CD4-positive, alpha-beta memory T cell (primary cell): ENCODE data around the gene TC2N. TPM values are rescaled to one million over a fixed set of nuclear protein-coding genes. Genes with fewer than 3 reads are reported as not detected.

ENCODE experiments used
- CTCF ChIA-PET: fragments of 350-600 bp; sonication (Branson Sonifier 250); formaldehyde crosslinking; loops from one replicate; lab custom pipeline; 2021; ENCODE audit warnings: inconsistent platforms; ENCODE audit not compliant: partially characterized antibody; lab: Charles Lee
- POLR2A ChIA-PET: fragments of 350-600 bp; sonication (Branson Sonifier 250); formaldehyde crosslinking; loops from one replicate; lab custom pipeline; 2021; ENCODE audit not compliant: partially characterized antibody; lab: Charles Lee
- DNase-seq, 5 donors: peaks; one replicate each; pipeline versions ENCODE4 v3.0.0 to v3.0.0-alpha.2; 2020 to 2022; ENCODE audit warnings: mixed read lengths in 1 of 5
- H3K27ac ChIP-seq: one replicate; pipeline ENCODE4 v1.7.0; 2013; ENCODE audit warnings: low read depth, low read length
- H3K27me3 ChIP-seq: 2 replicates; pipeline ENCODE4 v1.7.0; 2013; ENCODE audit warnings: mild to moderate bottlenecking, low read length, moderate library complexity; ENCODE audit not compliant: insufficient read depth
- H3K36me3 ChIP-seq: 2 replicates; pipeline ENCODE4 v1.7.0; 2013; ENCODE audit warnings: mild to moderate bottlenecking, low read length, moderate library complexity; ENCODE audit not compliant: insufficient read depth
- H3K4me1 ChIP-seq: 2 replicates; pipeline ENCODE4 v1.7.0; 2013; ENCODE audit warnings: mild to moderate bottlenecking, low read length, moderate library complexity; ENCODE audit not compliant: insufficient read depth
- H3K4me3 ChIP-seq, 2 donors: one replicate each; pipeline ENCODE4 v1.7.0; 2013; ENCODE audit warnings: low read length in 2 of 2, mild to moderate bottlenecking in 1 of 2
- H3K9me3 ChIP-seq, 2 donors: one replicate each; pipeline ENCODE4 v1.7.0; 2013; ENCODE audit warnings: low read length in 2 of 2, control low read depth in 1 of 2; ENCODE audit not compliant: control insufficient read depth in 1 of 2
- H3K27ac Mint-ChIP-seq, 7 donors: one replicate each; pipeline ENCODE4 v1.8.0; 2020 to 2021; ENCODE audit warnings: mixed read lengths in 7 of 7, mild to moderate bottlenecking in 6 of 7, inconsistent platforms in 3 of 7, moderate library complexity in 3 of 7
- H3K27me3 Mint-ChIP-seq, 2 donors: one replicate each; pipeline ENCODE4 v1.8.0; 2020 to 2021; ENCODE audit warnings: mixed read lengths in 2 of 2
- H3K36me3 Mint-ChIP-seq, 2 donors: one replicate each; pipeline ENCODE4 v1.8.0; 2020 to 2021; ENCODE audit warnings: mixed read lengths in 2 of 2, inconsistent platforms in 1 of 2, mild to moderate bottlenecking in 1 of 2
- H3K4me1 Mint-ChIP-seq, 4 donors: one replicate each; pipeline ENCODE4 v1.8.0; 2020 to 2021; ENCODE audit warnings: mixed read lengths in 4 of 4, mild to moderate bottlenecking in 1 of 4
- H3K4me3 Mint-ChIP-seq, 8 donors: one replicate each; pipeline ENCODE4 v1.8.0; 2020 to 2021; ENCODE audit warnings: mixed read lengths in 8 of 8, mild to moderate bottlenecking in 7 of 8, moderate library complexity in 6 of 8, inconsistent platforms in 3 of 8
- H3K9me3 Mint-ChIP-seq, 8 donors: one replicate each; pipeline ENCODE4 v1.8.0; 2020 to 2021; ENCODE audit warnings: mixed read lengths in 8 of 8, mild to moderate bottlenecking in 5 of 8, inconsistent platforms in 3 of 8, moderate library complexity in 1 of 8
- intact Hi-C: fragments of 100-400 bp; cut with micrococcal nuclease; formaldehyde crosslinking; loops from one replicate; pipeline ENCODE4 v1.15.1; 2023
- polyA plus RNA-seq, 2 donors: library from polyadenylated mRNA; unstranded; fragments of 300-500 nt; fragmentation: Illumina TruSeq; gene quantifications; one replicate each; pipeline ENCODE4 v1.2.3, GENCODE V29; 2021
- total RNA-seq, 2 experiments: library from RNA; stranded (reverse); gene quantifications; one replicate each; pipeline ENCODE4 v1.2.3, GENCODE V29; 2021

The TC2N gene
- total and polyA plus RNA-seq, 4 experiments from 2014 or later: 234 to 325 (median 291) TPM

DNA sequence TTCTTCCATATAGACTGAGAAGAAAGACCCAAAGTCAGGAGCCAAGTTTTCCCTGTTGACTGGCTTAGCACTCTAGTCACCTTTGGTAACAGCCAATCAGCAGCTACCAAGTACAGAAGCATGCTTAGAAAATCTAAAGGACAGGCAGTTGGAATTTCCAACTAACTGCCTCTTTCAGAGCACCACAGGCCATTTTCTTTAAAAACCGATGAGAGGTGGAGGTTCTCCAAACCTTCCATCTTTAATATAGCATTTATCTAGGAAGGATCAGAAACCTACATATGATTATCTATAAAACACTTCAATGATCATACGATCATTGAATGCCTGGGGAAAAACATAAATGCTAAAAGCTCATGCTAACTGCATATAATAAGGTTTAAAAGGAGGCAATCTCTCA is 135.3 kb downstream of the TC2N start, which contains the start of gene CATSPERB:
CATSPERB (minus strand) TSS at position 101 of the 400 bp plus-strand sequence. CDS start 2,607 bp downstream, outside the sequence.
- no peaks in the 10 kb centered on the region for H3K27me3 ChIP-seq
- POLR2A ChIA-PET: no interaction called here
- no peak within 1 kb of the TSS for H3K4me3 ChIP-seq
- CTCF ChIA-PET: interaction anchor here (1.3 kb wide), 1 partner anchor 179 kb away, joined by 3 read pairs; no protein-coding TSS in a partner anchor
- Mint-ChIP-seq H3K4me1 (no peaks in the 10 kb centered on the region), H3K27ac (peak within 1 kb of the TSS in 1 of 7 donors; percentile 14), H3K27me3 (no peaks in the 10 kb centered on the region), H3K36me3 (peaks cover 0 to 13% of the 10 kb centered on the region in 2 donors), H3K9me3 (no peaks in the 10 kb centered on the region), H3K4me3 (no peak within 1 kb of the TSS)
- H3K36me3 ChIP-seq: no peaks in the 10 kb centered on the region
- H3K9me3 ChIP-seq: no peaks in the 10 kb centered on the region
- H3K27ac ChIP-seq: no peak within 1 kb of the TSS
- H3K4me1 ChIP-seq: no peaks in the 10 kb centered on the region
- intact Hi-C loops: no loop called here
- DNase-seq: no peak

DNA sequence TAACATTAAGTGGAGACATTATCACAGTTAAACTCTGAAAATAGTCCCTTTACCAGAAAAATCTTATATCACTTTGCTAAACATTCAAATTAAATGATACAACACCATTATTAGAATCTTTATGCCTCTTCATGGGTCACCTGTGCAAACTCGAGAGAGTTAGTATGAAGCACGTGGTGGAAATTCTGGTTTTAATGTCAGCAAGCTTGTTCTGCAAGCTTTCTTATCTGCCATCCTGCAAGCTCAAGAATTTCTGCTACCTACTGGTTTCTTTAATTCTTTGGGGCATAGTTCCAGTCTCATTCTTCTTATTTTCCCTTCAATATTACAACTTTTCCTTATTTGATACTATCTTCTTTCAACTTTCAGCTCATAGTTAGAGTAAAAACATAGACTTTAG is 136.3 kb downstream of the TC2N start:
- Histone ChIP-seq H3K27ac (no peak overlapping the region), H3K9me3 (no peaks in the 10 kb centered on the region), H3K27me3 (no peaks in the 10 kb centered on the region), H3K4me3 (no peak overlapping the region), H3K36me3 (no peaks in the 10 kb centered on the region), H3K4me1 (no peaks in the 10 kb centered on the region)
- intact Hi-C loops: no loop called here
- no peaks in the 10 kb centered on the region for H3K4me1 Mint-ChIP-seq
- POLR2A ChIA-PET: no interaction called here
- no peaks in the 10 kb centered on the region for H3K27me3 Mint-ChIP-seq
- no peaks in the 10 kb centered on the region for H3K9me3 Mint-ChIP-seq
- DNase-seq: no peak
- no peak overlapping the region for H3K27ac Mint-ChIP-seq
- CTCF ChIA-PET: interaction anchor here (1.3 kb wide), 1 partner anchor 180 kb away, joined by 3 read pairs; no protein-coding TSS in a partner anchor
- peaks cover 0 to 5% of the 10 kb centered on the region in 2 donors for H3K36me3 Mint-ChIP-seq
- no peak overlapping the region for H3K4me3 Mint-ChIP-seq

DNA sequence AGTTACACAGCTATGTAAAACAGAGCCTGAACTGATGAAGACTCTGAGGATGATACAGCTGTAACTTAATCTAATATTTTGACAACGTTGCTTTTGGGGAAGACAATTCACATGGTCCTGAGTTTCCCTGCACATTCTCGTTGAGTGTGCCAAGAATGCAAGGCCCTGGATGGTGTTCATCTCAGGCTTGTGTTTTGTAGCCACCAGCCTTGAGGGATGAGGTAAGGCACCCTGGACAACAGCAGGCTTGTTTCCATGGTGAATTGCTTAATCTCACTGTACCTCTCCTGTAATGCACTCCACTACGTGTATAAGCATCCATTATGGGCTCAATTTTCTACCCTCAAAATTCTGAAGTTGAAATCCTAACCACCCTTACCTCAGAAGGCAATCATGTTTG is 137.6 kb downstream of the TC2N start:
- intact Hi-C loops: no loop called here
- H3K27me3 Mint-ChIP-seq: no peaks in the 10 kb centered on the region
- no peaks in the 10 kb centered on the region for H3K9me3 ChIP-seq
- H3K36me3 Mint-ChIP-seq: no peaks in the 10 kb centered on the region
- H3K4me1 Mint-ChIP-seq: no peaks in the 10 kb centered on the region
- no peak overlapping the region for H3K27ac ChIP-seq
- no peak overlapping the region for H3K27ac Mint-ChIP-seq
- no peaks in the 10 kb centered on the region for H3K27me3 ChIP-seq
- CTCF ChIA-PET: no interaction called here
- no peak for DNase-seq
- no peak overlapping the region for H3K4me3 ChIP-seq
- POLR2A ChIA-PET: no interaction called here
- H3K9me3 Mint-ChIP-seq: no peaks in the 10 kb centered on the region
- H3K4me1 ChIP-seq: no peaks in the 10 kb centered on the region
- no peak overlapping the region for H3K4me3 Mint-ChIP-seq
- H3K36me3 ChIP-seq: no peaks in the 10 kb centered on the region

Other genes starting within 250 kb of the TC2N start
- 1 to 10 TPM; 6.0 to 6.7 TPM for gene CATSPERB, start 135.4 kb downstream of the TC2N start, total RNA-seq
- gene CATSPERB, start 135.4 kb downstream of the TC2N start, polyA plus RNA-seq: 1 to 10 TPM; 1.2 to 1.4 TPM
- gene FBLN5, start 80.2 kb upstream of the TC2N start, total RNA-seq: 1 to 10 TPM; 7.9 to 8.0 TPM
- gene FBLN5, start 80.2 kb upstream of the TC2N start, polyA plus RNA-seq: 10 to 100 TPM; 23.7 TPM
- 10 to 100 TPM; 68.0 to 68.7 TPM for gene TRIP11, start 172.5 kb upstream of the TC2N start, total RNA-seq
- 10 to 100 TPM; 24.6 to 77.2 TPM for gene TRIP11, start 172.5 kb upstream of the TC2N start, polyA plus RNA-seq
- 10 to 100 TPM; 48.9 to 52.4 TPM for gene ATXN3, start 239.0 kb upstream of the TC2N start, total RNA-seq
- gene ATXN3, start 239.0 kb upstream of the TC2N start, polyA plus RNA-seq: 10 to 100 TPM; 12.1 to 19.9 TPM